ENCODE data around the gene OPN3.
"Not testable (repeated sequence)": the region's sequence is repeated elsewhere in the genome, so short reads cannot be mapped to it uniquely, and the experiment has no call there.

OPN3 gene

GRCh38 chr1:241640149-241640866 lies at the start of gene OPN3, which contains the start of gene CHML:
OPN3 (minus strand) TSS chr1:241640369; CDS start chr1:241640254, 115 bp downstream.
CHML (minus strand) TSS chr1:241640369; CDS start chr1:241635766, 4,603 bp downstream.
- peak; percentile 82 for DNase-seq

DNA sequence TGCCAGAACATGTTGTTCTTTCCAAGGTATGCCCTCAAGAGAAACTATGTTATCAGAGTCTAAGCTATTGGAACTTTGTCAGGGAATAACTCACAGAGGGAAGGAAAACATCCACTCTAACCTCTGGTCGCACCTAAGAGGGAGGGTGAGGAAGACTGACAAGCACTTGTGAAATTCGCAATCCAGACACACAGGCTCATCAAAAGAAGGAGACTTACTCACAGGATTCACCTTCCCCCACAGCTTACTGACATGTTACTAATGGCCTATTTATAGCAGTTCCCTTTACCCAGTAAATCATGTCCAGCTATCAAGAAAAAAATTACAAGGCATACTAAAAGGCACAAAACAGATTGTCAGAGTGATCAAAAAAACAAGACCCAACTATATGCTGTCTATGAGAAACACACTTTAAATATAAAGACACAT lies 48.8 kb upstream of the OPN3 start:
- no peak for DNase-seq

DNA sequence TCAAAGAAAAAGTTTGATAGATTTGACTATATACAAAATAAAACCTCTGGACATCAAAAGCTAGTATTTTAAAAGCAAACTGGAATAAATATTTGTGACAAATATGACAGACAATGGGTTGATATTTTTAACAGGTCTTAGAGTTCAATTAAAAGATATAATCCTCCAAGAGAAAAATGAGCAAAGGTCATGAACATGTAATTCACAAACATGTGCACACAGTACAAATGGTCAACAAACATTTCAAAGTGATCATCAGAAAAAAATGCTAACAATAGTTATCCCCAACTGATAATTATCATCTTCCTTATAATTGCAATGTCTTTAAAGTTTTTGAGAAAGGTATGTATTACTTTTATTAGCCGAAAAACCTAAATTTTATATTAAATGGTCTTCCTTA lies 43.9 kb upstream of the OPN3 start:
- no peak for DNase-seq

- no peak for DNase-seq
Measured at GRCh38 chr1:241682921-241683320, 42.8 kb upstream of the OPN3 start.

GRCh38 chr1:241681861-241682448 lies 41.8 kb upstream of the OPN3 start:
- not testable (repeated sequence) for DNase-seq

GRCh38 chr1:241679961-241680360 lies 39.8 kb upstream of the OPN3 start:
- no peak for DNase-seq

GRCh38 chr1:241679404-241679803 lies 39.2 kb upstream of the OPN3 start:
- no peak for DNase-seq

DNA sequence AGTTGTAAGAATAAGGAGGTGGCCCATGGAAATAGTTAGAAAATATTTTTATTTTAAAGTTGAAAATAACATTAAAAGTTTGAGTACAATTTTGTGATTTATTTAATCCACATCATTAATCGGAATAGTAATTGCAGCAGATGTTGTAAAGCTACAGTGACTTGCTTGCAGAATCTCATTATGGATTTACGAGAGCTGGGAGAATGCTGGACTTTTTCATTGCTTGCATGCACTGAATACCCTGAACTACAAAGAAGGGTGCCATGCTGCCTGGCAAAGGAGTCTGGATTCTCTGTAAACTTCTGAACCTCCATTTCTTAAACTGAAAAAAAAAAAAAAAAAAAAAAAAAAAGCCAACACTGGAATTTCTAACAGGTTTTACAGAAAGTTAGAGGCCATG lies 38.4 kb upstream of the OPN3 start:
- no peak for DNase-seq

DNA sequence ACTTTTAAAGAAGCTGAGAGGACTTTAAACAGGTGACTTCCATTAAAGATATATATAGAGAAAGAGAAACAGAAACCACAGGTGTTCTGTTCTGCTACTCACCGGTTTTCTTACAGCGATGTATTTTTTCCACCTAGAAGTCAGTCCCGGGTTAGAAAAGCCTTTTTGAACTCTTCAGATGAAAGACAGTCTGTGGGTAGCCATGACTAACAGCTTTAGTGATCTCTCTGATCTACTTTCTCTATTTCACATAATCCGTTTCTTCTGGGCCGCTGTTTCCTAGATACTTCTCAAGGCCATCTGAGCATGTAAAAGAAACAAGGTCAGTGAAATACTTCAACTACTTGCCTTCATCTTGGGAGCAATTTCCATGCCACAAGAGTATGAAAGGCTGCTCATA lies 37.0 kb upstream of the OPN3 start:
- DNase-seq: no peak

- no peak for DNase-seq
Measured at GRCh38 chr1:241675983-241676382, 35.8 kb upstream of the OPN3 start.

DNA sequence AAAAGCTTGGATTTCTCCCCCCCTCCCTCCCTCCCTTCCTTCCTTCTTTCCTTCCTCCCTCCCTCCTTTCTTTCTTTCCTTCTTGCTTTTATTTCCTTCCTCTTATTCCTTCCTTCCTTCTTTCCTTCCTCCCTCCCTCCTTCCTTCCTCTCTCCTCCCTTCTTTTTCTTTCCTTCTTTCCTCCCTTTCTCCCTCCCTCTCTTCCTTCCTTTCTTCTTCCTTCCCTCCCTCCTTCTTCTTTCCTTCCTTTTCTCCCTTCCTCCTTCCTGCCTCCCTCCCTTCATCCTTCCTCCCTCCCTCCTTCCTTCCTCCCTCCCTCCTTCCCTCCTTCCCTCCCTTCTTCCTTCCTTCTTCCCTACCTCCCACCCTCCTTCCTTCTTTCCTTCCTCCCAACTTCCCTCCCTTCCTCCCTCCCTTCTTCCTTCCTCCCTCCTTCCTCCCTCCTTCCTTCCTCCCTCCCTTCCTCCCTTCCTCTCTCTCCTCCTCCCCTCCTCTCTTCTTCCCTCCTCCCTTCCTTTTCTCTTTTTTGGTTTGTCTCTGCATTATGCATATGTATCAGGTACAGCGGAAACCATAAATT lies 34.7 kb upstream of the OPN3 start:
- no peak for DNase-seq

DNA sequence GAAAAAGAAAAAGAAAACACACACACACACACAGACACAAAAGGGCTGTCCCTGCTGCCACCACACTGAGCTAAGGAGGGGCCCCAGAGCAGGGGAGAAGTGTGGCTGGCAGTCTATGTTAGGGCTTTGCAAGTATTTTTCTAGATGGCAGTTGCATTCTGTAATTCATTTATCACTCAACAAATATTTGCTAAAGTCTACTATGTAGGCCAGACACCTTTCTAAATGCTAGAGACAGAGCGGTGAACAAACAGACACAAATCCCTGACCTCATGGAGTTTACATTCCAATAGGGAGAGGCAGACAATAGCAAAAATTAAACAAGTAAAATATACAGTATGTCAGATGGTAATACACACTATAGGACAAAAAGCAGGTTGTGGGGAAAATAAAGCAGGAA lies 32.1 kb upstream of the OPN3 start:
- no peak for DNase-seq

GRCh38 chr1:241666419-241666818 lies 26.2 kb upstream of the OPN3 start:
- DNase-seq: no peak

DNA sequence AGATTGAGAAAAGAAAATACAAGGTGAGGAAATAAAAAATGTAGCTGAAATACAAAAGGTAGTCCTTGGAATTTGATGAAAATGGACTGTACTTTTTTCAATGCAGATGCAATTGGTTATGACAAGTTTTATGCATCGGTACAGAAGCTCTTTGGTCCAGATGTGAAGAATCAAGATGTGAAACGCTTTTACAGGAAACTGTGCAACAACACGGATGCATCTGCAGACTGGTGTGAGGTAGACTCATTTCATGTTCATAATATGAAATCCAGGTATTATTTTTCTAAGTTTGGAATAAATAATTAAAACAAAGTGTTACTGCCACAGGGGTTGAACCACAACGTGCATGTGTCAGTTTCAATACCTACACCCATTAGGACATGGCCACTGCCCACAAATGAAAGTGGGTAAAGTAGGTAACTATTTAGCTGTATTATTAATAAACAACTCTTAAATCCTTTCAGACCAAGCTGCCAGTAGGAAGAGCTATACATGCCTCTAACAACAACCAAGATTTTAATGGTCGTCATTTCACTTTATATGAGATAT lies 20.3 kb upstream of the OPN3 start:
- DNase-seq: no peak

GRCh38 chr1:241659016-241659415 lies 18.8 kb upstream of the OPN3 start:
- not testable (repeated sequence) for DNase-seq

DNA sequence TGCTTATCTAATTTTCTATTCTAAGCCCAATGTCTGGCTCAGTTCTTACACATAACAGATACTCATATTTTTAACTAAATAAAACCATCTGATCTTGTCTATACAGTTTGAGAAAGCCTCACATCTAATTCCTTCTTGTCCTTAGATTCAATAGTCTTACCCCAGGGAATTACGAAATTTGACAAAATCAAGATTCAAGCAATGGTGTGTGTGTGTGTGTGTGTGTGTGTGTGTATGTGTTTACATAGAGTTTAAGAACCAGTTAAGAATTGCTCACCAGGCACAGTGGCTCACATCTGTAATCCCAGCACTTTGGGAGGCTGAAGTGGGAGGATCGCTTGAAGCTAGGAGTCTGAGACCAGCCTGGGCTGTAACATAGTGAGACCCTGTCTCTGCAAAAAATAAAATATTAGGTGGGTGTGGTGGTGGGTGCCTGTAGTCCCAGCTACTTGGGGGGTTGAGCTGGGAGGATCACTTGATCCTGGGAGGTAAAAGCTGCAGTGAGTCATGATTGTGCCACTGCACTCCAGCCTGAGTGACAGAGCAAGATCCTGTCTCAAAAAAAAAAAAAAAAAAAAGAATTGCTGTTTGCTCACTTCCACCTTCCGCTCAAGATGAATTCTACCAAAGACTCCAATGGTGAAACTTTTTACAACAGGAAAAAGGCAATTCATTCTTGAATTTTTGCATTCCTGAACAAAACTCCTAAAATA lies 18.1 kb upstream of the OPN3 start:
- no peak for DNase-seq

GRCh38 chr1:241654641-241655040 lies 14.5 kb upstream of the OPN3 start:
- no peak for DNase-seq

DNA sequence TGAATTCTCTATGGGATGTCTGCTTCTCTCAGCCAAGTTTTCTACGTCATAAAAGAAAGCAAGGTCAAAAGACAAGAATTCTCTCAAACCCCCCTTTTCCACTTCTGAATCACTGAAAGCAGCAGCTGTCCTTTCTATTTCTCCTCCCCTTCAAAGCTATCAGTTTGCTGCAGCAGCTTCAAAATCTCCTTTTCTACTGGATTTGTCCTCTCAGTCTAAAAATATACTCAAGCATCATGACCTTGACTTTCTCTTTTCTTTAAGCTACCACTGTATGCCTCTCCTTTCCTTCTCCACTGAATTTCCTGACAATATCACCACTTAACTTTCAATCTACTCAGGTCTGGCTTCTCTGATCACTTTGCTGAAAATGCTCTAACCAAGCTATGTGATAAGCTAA lies 13.8 kb upstream of the OPN3 start:
- DNase-seq: no peak

GRCh38 chr1:241652012-241652411 lies 11.8 kb upstream of the OPN3 start, which contains the start of gene WDR64:
WDR64 (plus strand) TSS chr1:241652281; CDS start chr1:241652485, 204 bp downstream.
- no peak for DNase-seq

DNA sequence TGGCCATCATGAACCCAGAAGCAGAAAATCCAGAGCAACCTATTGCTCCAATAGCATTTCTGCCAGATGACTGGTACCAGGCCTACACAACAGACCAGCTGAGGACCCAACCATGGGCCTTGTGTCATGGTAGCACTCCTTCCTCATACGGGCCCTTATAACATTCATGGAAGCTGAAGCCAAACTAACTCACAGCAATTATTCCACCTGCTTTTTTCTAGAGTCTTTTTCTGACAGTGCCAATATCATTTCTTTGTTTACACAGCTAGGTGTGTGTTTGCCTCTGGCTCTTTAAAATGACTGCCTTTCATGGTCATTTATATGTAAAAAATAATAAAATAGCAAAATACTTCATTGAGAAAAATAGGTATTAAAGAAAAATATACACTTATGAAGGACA lies 8.0 kb upstream of the OPN3 start:
- DNase-seq: no peak

DNA sequence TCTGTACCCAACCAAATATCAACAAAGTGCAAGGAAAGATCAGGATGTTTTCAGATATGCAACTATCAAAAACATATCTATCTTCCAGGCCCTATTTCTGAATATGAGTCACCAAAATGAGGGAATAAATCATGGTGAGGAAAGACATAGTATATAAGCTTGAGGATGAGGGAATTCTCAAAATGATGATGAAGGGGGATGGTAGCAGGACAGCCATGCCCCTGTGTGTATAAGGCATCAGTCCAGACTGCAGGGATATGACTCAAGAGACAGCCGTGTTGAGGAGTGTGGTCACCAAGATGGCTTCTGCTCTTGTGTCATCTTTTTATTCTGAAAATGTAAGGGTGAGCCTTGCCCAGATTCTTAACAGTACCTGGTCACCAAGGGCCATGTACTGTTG lies 7.5 kb upstream of the OPN3 start:
- no peak for DNase-seq

GRCh38 chr1:241646201-241646600 lies 6.0 kb upstream of the OPN3 start:
- no peak for DNase-seq

- no peak for DNase-seq
Measured at GRCh38 chr1:241645199-241645598, 5.0 kb upstream of the OPN3 start.

Data from NCI-H1694 treated with DMSO at 0.1 percent for 48 hours (cell line).